HG03175 (cell line): Measurements from ENCODE around the gene PCDHGA10.
A peak's percentile ranks its signal among the peaks of the same experiment; 100 is the strongest.
"Not testable (repeated sequence)": the region's sequence is repeated elsewhere in the genome, so short reads cannot be mapped to it uniquely, and the experiment has no call there.

Experiments
- ATAC-seq: cut with Tn5 transposase; IDR thresholded peaks from one replicate; pipeline ENCODE4 v1.9.1; 2021; ENCODE audit warnings: mild to moderate bottlenecking, moderate library complexity; ENCODE audit not compliant: unreplicated experiment

Gene PCDHGA10

DNA sequence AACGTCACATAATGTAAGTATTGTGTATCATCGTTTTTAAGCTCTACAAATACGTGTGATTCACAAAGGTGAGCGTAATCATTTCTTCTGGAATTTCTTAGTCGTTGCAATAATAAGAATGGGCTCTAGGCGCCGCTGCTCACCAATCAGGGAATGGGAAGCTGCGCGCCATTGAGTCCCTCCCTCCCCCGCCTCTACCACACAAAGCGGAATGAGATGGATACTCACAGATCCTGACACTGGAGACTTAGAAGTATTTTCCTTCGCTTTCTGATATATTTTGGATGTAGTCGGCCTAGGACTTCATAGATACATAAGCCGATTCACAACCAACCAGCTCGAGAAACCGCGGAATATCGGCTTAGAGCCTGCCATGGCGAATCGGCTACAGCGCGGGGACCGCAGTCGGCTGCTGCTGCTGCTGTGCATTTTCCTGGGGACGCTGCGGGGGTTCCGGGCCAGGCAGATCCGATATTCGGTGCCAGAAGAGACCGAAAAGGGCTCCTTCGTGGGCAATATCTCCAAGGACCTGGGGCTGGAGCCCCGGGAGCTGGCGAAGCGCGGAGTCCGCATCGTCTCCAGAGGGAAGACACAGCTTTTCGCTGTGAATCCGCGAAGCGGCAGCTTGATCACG, 8.2 kb downstream of the PCDHGA10 start, which contains the start of gene PCDHGA11:
Gene PCDHGA11 (plus strand): TSS at position 197 of the 634 bp plus-strand sequence. CDS start 177 bp downstream, at position 374.
- peak; percentile 50 for ATAC-seq

DNA sequence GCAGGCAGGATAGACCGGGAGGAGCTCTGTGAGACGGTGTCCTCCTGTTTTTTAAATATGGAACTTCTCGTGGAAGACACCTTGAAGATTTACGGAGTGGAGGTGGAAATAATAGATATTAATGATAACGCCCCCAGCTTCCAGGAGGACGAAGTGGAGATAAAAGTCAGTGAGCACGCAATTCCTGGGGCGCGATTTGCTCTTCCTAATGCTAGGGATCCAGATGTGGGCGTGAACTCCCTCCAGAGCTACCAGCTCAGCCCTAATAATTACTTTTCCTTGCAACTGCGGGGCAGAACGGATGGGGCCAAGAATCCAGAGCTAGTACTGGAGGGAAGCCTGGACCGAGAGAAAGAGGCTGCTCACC, 8.7 kb downstream of the PCDHGA10 start:
- ATAC-seq: no peak

DNA sequence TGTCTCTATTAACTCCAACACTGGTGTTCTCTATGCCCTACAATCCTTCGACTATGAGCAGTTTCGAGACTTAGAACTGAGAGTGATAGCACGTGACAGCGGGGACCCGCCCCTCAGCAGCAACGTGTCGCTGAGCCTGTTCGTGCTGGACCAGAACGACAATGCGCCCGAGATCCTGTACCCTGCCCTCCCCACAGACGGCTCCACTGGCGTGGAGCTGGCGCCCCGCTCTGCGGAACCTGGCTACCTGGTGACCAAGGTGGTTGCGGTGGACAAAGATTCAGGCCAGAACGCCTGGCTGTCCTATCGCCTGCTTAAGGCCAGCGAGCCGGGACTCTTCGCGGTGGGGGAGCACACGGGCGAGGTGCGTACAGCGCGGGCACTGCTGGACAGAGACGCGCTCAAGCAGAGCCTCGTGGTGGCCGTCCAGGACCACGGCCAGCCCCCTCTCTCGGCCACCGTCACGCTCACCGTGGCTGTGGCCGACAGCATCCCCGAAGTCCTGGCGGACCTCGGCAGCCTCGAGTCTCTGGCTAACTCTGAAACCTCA, 10.0 kb downstream of the PCDHGA10 start:
- no peak for ATAC-seq

DNA sequence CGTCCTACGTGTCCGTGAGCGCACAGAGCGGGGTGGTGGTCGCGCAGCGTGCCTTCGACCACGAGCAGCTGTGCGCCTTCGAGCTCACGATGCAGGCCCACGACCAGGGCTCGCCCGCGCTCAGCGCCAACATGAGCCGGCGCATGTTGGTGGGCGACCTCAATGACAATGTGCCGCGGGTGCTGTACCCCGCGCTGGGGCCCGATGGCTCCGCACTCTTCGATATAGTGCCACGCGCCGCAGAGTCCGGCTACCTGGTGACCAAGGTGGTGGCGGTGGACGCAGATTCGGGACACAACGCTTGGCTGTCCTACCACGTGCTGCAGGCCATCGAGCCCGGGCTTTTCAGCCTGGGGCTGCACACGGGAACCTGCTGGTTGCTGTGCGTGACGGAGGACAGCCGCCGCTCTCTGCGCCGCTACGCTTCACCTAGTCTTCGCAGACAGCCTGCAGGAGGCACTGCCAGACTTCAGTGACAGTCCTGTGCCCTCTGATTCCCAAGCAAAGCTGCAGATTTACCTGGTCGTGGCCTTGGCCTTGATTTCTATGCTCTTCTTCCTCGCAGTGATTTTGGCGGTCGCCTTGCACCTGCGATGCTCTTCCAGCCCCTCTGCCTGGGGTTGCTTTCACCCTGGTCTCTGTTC, 15.1 kb downstream of the PCDHGA10 start:
- no peak for ATAC-seq

DNA sequence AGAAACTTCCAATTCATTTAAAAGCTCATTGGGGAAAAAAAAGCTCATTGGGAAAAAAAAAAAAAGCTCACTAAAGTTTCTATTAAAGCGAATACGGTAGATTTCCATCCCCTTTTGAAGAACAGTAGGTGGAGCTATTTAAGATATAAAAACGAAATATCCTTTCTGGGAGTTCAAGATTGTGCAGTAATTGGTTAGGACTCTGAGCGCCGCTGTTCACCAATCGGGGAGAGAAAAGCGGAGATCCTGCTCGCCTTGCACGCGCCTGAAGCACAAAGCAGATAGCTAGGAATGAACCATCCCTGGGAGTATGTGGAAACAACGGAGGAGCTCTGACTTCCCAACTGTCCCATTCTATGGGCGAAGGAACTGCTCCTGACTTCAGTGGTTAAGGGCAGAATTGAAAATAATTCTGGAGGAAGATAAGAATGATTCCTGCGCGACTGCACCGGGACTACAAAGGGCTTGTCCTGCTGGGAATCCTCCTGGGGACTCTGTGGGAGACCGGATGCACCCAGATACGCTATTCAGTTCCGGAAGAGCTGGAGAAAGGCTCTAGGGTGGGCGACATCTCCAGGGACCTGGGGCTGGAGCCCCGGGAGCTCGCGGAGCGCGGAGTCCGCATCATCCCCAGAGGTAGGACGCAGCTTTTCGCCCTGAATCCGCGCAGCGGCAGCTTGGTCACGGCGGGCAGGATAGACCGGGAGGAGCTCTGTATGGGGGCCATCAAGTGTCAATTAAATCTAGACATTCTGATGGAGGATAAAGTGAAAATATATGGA, 17.7 kb downstream of the PCDHGA10 start, which contains the start of gene PCDHGA12:
Gene PCDHGA12 (plus strand): TSS at position 176 of the 782 bp plus-strand sequence. CDS start 253 bp downstream, at position 429.
- peak; percentile 92 for ATAC-seq

DNA sequence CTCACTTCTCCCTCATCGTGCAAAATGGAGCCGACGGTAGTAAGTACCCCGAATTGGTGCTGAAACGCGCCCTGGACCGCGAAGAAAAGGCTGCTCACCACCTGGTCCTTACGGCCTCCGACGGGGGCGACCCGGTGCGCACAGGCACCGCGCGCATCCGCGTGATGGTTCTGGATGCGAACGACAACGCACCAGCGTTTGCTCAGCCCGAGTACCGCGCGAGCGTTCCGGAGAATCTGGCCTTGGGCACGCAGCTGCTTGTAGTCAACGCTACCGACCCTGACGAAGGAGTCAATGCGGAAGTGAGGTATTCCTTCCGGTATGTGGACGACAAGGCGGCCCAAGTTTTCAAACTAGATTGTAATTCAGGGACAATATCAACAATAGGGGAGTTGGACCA, 18.5 kb downstream of the PCDHGA10 start:
- ATAC-seq: no peak

DNA sequence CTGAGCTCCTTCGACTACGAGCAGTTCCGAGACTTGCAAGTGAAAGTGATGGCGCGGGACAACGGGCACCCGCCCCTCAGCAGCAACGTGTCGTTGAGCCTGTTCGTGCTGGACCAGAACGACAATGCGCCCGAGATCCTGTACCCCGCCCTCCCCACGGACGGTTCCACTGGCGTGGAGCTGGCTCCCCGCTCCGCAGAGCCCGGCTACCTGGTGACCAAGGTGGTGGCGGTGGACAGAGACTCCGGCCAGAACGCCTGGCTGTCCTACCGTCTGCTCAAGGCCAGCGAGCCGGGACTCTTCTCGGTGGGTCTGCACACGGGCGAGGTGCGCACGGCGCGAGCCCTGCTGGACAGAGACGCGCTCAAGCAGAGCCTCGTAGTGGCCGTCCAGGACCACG, 19.5 kb downstream of the PCDHGA10 start:
- not testable (repeated sequence) for ATAC-seq

DNA sequence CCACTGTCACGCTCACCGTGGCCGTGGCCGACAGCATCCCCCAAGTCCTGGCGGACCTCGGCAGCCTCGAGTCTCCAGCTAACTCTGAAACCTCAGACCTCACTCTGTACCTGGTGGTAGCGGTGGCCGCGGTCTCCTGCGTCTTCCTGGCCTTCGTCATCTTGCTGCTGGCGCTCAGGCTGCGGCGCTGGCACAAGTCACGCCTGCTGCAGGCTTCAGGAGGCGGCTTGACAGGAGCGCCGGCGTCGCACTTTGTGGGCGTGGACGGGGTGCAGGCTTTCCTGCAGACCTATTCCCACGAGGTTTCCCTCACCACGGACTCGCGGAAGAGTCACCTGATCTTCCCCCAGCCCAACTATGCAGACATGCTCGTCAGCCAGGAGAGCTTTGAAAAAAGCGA, 19.9 kb downstream of the PCDHGA10 start:
- not testable (repeated sequence) for ATAC-seq

DNA sequence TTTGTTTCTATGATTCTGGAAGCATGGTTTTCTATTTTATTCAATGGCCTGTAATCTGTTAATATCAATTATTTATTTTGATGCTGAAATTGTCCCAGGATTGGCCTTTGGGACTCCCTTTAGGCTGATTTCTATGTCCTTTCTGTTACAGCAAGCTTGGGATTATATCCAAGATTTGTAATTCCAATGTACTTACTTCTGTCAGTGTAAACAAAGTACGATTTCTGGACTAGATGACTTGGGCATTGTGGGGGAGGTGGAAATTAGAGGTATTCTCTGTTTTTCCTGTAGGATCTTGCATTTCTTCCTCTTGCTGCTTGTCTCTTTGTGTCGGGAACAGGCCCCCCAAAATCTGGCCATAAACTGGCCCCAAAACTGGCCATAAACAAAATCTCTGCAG, 21.2 kb downstream of the PCDHGA10 start:
- ATAC-seq: no peak

DNA sequence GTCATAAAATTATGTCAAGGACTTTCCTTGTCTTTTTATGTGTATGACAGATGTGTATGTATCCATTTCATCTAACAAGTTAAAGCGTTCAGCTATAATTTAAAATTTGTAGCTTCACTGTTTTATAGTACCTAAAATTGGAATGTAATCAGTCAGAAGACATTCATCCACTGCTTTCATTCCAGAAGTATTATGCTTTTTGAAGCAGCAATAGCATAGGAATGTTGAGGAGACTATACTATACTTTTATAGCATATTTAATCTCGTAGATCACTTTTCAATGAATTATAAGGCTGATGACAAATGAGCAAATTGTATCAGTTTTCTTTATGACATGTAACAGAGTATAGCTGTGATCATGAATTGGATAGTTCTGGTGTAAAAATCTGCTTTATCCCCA, 24.4 kb downstream of the PCDHGA10 start:
- ATAC-seq: no peak

DNA sequence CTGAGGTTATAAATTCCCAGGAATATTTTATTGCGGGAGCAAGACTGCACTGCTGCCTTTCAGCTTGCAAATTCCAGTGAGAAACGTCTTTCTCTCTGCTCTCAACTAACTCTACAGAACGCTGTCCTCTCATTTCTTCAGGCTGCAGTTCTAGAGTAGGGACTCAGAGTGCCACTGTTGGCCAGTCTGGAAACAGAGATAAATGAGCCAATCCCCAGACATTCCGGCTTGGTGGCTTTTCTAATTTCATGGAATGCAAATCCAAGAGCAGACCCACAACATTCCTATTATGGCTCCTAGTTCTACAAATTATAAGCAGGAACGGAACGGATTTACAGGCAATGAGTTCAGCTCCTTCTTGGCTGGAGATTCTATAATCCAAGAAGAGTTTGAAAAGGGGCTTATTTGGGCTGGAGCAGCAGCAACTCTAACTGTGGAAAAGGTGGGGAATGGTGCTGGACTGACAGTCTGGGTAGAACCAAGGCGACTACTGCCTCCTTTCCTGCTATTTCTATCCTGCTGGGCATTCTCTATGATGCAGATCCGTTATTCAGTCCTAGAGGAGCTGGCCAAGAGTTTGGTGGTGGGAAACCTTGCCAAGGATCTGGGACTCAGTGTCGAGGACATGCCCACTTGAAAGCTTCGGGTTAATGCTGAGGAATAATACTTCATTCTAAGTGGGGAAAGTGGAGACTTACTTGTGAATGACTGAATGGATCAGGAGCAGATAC, 26.8 kb downstream of the PCDHGA10 start:
- ATAC-seq: no peak

DNA sequence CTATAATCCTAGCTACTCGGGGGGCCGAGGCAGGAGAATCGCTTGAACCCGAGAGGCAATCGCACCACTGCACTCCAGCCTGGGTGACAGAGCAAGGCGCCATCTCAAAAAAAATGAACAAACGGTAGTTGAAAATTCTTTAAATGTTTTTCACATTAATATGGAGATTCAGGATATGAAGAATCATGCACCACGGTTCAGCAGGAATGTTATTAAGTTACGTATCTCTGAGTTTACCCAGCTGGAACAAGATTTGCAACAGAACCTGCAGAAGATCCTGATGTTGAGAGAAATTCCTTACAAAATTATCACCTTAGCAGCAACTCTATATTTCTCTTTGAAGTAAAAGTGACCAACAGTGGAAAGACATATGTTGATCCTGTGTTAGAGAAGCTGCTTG, 27.6 kb downstream of the PCDHGA10 start:
- no peak for ATAC-seq

DNA sequence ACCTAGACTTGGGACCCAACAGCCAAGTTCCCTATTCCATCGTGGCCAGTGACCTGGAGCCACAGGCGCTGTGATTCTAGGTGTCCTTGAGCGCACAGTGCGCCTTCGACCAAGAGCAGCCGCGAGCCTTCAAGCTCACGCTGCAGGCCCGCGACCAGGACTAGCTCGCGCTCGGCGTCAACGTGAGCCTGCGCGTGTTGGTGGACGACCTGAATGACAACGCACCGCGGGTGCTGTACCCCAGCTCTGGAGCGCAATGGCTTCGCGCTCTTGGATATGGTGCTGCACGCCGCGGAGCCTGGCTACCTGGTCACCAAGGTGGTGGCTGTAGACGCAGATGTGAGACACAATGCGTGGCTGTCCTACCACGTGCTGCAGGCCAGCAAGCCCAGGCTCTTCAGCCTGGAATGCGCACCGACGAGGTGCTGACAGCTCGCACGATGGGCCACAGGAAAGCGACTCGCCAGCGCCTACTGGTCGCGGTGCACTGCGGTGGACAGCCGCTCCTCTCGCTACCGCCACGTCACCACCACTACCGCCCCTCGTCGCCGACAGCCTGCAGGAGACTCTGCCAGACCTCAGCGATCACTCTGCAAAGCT, 28.9 kb downstream of the PCDHGA10 start:
- no peak for ATAC-seq

DNA sequence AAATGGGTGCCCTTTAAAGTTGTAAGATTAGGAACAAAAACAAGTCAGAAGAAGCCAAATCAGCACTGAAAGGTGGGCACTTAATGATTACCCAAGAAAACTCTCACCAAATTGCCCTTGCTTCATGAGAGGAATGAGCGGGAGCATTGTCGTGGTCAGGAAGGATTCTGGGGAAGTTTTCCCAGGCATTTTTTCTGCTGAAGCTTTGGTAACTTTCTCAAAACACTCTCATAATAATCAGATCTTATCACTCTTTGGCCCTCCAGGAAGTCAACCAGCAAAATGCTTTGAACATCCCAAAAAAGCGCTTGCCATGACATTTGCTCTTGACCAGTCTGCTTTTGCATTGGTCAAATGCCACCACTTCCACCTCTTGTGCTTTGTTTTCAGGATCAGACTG, 52.6 kb downstream of the PCDHGA10 start:
- no peak for ATAC-seq
